Stimulated activated CD8-positive, alpha-beta memory T cell treated with anti-CD3 and anti-CD28 coated beads, Interleukin-7, amount 100 ng/mL, for 24 hours (primary cell): ENCODE results near the gene NR4A1.

Experiments
- DNase-seq: peaks from one replicate; pipeline ENCODE4 v3.0.0-alpha.2; 2020; ENCODE audit warnings: low read depth

The NR4A1 gene

GRCh38 chr12:52079576-52080402 is 28.5 kb downstream of the NR4A1 start, which contains the start of gene SMIM41:
TSS of gene SMIM41 (plus strand) at chr12:52079704. CDS start at chr12:52079780, 76 bp downstream.
- no peak for DNase-seq

GRCh38 chr12:52080403-52081251 is 29.4 kb downstream of the NR4A1 start:
- DNase-seq, result no peak

GRCh38 chr12:52081263-52081733 is 30.1 kb downstream of the NR4A1 start:
- DNase-seq, result no peak

- no peak for DNase-seq
Measured at GRCh38 chr12:52082026-52082668, 30.9 kb downstream of the NR4A1 start.

- DNase-seq, result no peak
Measured at GRCh38 chr12:52082669-52082987, 31.4 kb downstream of the NR4A1 start.

- peak; percentile 33 for DNase-seq
Measured at GRCh38 chr12:52082988-52083637, 31.9 kb downstream of the NR4A1 start.

- DNase-seq, result no peak
Measured at GRCh38 chr12:52083638-52083996, 32.4 kb downstream of the NR4A1 start.

GRCh38 chr12:52084491-52085231 is 33.4 kb downstream of the NR4A1 start:
- DNase-seq, result no peak

GRCh38 chr12:52085682-52086180 is 34.5 kb downstream of the NR4A1 start:
- no peak for DNase-seq

- DNase-seq, result no peak
Measured at GRCh38 chr12:52086366-52086765, 35.1 kb downstream of the NR4A1 start.

- DNase-seq, result no peak
Measured at GRCh38 chr12:52086944-52087835, 35.9 kb downstream of the NR4A1 start.

GRCh38 chr12:52087961-52088820 is 36.9 kb downstream of the NR4A1 start:
- no peak for DNase-seq

- DNase-seq, result no peak
Measured at GRCh38 chr12:52089491-52089890, 38.2 kb downstream of the NR4A1 start.

GRCh38 chr12:52090291-52090690 is 39.0 kb downstream of the NR4A1 start:
- no peak for DNase-seq

- no peak for DNase-seq
Measured at GRCh38 chr12:52091061-52091460, 39.8 kb downstream of the NR4A1 start.

GRCh38 chr12:52091869-52092268 is 40.6 kb downstream of the NR4A1 start:
- no peak for DNase-seq

- no peak for DNase-seq
Measured at GRCh38 chr12:52093346-52093745, 42.1 kb downstream of the NR4A1 start.

- DNase-seq, result no peak
Measured at GRCh38 chr12:52096332-52097044, 45.2 kb downstream of the NR4A1 start.
